H1 (cell line): Measurements from ENCODE around the gene SMG5. TPM values are rescaled to one million over a fixed set of nuclear protein-coding genes. Genes with fewer than 3 reads are reported as not detected.

Experiments used
- EP300 ChIP-seq, 2 experiments: IDR thresholded peaks; 1 replicate in 1 of 2; 2 replicates in 1 of 2; pipeline ENCODE4 v1.6.1; 2011 to 2012; ENCODE audit warnings: low read depth in 2 of 2, low read length in 2 of 2, mild to moderate bottlenecking in 2 of 2, borderline replicate concordance in 1 of 2, inconsistent platforms in 1 of 2, moderate library complexity in 1 of 2
- TBP ChIP-seq: IDR thresholded peaks from 2 replicates; pipeline ENCODE4 v1.6.1; 2011; ENCODE audit warnings: low read depth, low read length, improper control_type of control experiment
- polyA plus RNA-seq, 7 experiments: library from polyadenylated mRNA; depleted of rRNA in 3 of 7; stranded (reverse) in 5 of 7; unstranded in 2 of 7; fragments of >200 nt in 5 of 7; fragments of 200-250 nt in 2 of 7; gene quantifications; 1 replicate in 5 of 7; 2 replicates in 1 of 7; 4 replicates in 1 of 7; pipeline versions ENCODE4 v1.2.1 to v1.2.3, GENCODE V29; 2011 to 2013; ENCODE audit warnings: missing spikeins in 2 of 7, mixed read lengths in 2 of 7
- total RNA-seq: library from RNA; stranded (reverse); fragmentation: NEBNext Ultra II Directional; extraction: Animal tissue kit (Norgen Biotek cat#: 25700); gene quantifications from 2 replicates; pipeline ENCODE4 v1.2.1, GENCODE V29; 2021
- TF ChIP-seq, protein P1 (sequence below): IDR thresholded peaks from 2 replicates; pipeline ENCODE4 v1.6.1; 2011; ENCODE audit warnings: low read length, improper control_type of control experiment

The SMG5 gene
- total and polyA plus RNA-seq, 2 of the 8 experiments (the other 6 are each of a cell fraction or from before 2014, with no cell fraction given): 32.7 to 98.0 TPM

DNA sequence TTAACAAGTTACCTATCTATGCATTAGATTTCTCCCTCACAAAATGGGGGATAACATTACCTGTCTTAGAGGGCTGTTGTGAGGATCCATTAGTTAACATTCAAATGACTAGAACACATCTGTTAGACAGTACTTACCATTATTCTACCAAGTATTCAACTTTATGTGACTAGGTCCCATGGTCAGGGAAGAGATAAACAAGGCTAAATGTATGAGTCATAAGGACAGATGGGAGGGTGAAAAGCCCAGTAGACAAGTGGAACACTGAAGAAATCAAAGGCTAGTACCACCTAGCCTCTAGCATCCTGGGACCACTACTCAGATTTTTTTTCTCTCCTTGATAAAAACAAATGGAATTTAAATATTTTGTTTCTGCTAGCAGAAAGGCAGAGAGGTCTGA is 25.5 kb upstream of the SMG5 start (continued):
- no peak for TF ChIP-seq EP300 (IDR thresholded peaks at IDR 0.05; ENCODE audit: borderline replicate concordance in 1 of 2, low read depth in 2 of 2, low read length in 2 of 2)
- TF ChIP-seq, protein P1, sequence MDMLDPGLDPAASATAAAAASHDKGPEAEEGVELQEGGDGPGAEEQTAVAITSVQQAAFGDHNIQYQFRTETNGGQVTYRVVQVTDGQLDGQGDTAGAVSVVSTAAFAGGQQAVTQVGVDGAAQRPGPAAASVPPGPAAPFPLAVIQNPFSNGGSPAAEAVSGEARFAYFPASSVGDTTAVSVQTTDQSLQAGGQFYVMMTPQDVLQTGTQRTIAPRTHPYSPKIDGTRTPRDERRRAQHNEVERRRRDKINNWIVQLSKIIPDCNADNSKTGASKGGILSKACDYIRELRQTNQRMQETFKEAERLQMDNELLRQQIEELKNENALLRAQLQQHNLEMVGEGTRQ: no peak
- TF ChIP-seq TBP: no peak
